B cell (primary cell): Measurements from ENCODE around the gene IGFL4.

Experiments
- EZH2 ChIP-seq: IDR thresholded peaks from 2 replicates; pipeline ENCODE4 v1.6.1; 2012; ENCODE audit warnings: borderline replicate concordance, low read depth, mild to moderate bottlenecking, moderate library complexity, low read length; ENCODE audit not compliant: insufficient read depth, poor library complexity, severe bottlenecking
- TF ChIP-seq, protein P1 (sequence below): fragments of 200-600 bp; IDR thresholded peaks from one replicate; pipeline ENCODE4 v1.8.0; 2022; ENCODE audit warnings: antibody characterized with exemption, mild to moderate bottlenecking

DNA sequence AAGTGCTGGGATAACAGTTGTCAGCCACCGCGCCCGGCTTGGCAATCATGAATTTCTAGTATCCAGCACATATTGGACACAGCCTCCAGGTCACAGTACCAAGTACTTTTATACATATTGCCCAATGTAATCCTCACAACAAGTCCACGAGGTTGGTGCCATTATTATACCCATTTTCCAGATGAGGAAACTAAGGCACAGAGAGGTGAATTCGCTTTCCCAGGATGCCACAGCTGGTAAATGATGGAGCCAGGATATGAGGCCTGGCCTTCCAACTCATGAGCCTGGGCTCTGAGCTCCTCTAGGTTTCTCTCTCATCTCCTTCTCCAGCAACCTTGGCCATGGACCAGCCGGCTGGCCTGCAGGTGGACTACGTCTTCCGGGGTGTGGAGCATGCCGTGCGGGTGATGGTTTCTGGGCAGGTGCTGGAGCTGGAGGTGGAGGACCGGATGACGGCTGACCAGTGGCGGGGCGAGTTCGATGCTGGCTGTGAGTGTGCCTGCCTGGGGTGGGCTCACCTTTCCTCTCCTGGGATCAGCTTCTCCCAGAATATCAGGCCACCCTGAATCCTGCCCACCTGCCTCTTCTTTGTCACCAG lies 38.0 kb downstream of the IGFL4 start:
- TF ChIP-seq, protein P1, sequence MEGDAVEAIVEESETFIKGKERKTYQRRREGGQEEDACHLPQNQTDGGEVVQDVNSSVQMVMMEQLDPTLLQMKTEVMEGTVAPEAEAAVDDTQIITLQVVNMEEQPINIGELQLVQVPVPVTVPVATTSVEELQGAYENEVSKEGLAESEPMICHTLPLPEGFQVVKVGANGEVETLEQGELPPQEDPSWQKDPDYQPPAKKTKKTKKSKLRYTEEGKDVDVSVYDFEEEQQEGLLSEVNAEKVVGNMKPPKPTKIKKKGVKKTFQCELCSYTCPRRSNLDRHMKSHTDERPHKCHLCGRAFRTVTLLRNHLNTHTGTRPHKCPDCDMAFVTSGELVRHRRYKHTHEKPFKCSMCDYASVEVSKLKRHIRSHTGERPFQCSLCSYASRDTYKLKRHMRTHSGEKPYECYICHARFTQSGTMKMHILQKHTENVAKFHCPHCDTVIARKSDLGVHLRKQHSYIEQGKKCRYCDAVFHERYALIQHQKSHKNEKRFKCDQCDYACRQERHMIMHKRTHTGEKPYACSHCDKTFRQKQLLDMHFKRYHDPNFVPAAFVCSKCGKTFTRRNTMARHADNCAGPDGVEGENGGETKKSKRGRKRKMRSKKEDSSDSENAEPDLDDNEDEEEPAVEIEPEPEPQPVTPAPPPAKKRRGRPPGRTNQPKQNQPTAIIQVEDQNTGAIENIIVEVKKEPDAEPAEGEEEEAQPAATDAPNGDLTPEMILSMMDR = no peak
- TF ChIP-seq EZH2 = no peak
